Mucosa of rectum (tissue), 2 donors: ENCODE data around the gene PLA2G4E.

Experiments
- H3K27ac ChIP-seq, 2 donors: one replicate each; pipeline ENCODE4 v1.7.0; 2013; ENCODE audit warnings: inconsistent platforms in 2 of 2, low read depth in 2 of 2, low read length in 2 of 2
- H3K27me3 ChIP-seq, 2 donors: one replicate each; pipeline ENCODE4 v1.7.0; 2013; ENCODE audit warnings: low read length in 2 of 2; ENCODE audit not compliant: control insufficient read depth in 2 of 2, insufficient read depth in 2 of 2
- H3K36me3 ChIP-seq, 2 donors: one replicate each; pipeline ENCODE4 v1.7.0; 2013; ENCODE audit warnings: low read length in 2 of 2; ENCODE audit not compliant: control insufficient read depth in 2 of 2, insufficient read depth in 2 of 2
- H3K4me1 ChIP-seq, 2 donors: one replicate each; pipeline ENCODE4 v1.7.0; 2013; ENCODE audit warnings: low read length in 2 of 2, mild to moderate bottlenecking in 1 of 2; ENCODE audit not compliant: control insufficient read depth in 2 of 2, insufficient read depth in 2 of 2
- H3K4me3 ChIP-seq, 2 donors: one replicate each; pipeline ENCODE4 v1.7.0; 2013; ENCODE audit warnings: low read length in 2 of 2
- H3K9ac ChIP-seq, 2 donors: one replicate each; pipeline ENCODE4 v1.7.0; 2013; ENCODE audit warnings: low read length in 2 of 2, low read depth in 1 of 2, mild to moderate bottlenecking in 1 of 2
- H3K9me3 ChIP-seq, 2 donors: one replicate each; pipeline ENCODE4 v1.7.0; 2013; ENCODE audit warnings: low read length in 2 of 2; ENCODE audit not compliant: control insufficient read depth in 2 of 2
- donor health status: healthy.
- donor health status: Normal muscosa, but diverticular disease.

PLA2G4E gene

DNA sequence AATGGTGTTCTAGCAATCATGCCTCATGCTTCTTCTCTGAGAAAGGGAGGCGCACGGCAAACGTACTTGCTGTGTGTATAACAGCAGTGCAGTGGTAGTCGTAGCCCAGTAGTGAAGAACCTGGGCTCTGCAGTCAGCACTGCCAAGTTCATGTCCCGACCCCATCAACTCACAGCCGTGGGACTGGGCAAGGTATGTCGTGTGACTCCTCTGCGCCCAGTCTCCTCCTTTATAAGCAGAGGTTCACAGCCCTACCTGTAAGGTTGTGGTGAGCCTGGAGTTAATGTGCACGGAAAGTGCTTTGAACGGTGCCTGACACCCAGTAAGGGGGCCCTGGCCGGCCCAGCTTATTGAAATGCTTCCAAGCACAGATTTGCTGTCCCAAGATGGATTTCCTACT lies 75.1 kb downstream of the PLA2G4E start:
- no peak overlapping the region for H3K27ac ChIP-seq
- no peaks in the 10 kb centered on the region for H3K27me3 ChIP-seq
- no peak overlapping the region for H3K9ac ChIP-seq
- peaks cover 0 to 2% of the 10 kb centered on the region in 2 donors for H3K4me1 ChIP-seq
- no peak overlapping the region for H3K4me3 ChIP-seq
- no peaks in the 10 kb centered on the region for H3K9me3 ChIP-seq
- H3K36me3 ChIP-seq: peaks cover 14 to 30% of the 10 kb centered on the region in 2 donors

DNA sequence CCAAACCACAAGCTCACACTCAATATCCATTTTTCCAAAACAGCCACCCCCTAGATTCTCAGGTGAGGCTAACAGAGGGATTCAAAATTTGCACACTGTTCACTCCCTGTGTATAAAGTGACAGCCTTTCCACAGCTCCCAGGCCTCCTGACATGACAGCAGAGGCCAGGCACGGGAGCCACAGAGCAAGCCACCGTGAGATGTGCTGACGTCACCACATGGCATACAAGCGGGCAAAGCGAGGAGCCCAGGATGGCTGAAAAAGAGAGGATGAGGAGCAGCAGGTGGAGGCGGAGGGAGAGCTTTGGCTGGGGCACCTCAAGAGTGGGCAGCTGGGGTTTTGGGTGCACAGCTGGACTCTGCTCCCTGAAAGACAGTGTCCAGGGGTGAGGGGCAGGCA lies 75.6 kb downstream of the PLA2G4E start:
- peaks cover 15 to 29% of the 10 kb centered on the region in 2 donors for H3K36me3 ChIP-seq
- no peak overlapping the region for H3K9ac ChIP-seq
- H3K9me3 ChIP-seq: no peaks in the 10 kb centered on the region
- H3K4me3 ChIP-seq: no peak overlapping the region
- no peaks in the 10 kb centered on the region for H3K27me3 ChIP-seq
- no peaks in the 10 kb centered on the region for H3K4me1 ChIP-seq
- H3K27ac ChIP-seq: no peak overlapping the region

DNA sequence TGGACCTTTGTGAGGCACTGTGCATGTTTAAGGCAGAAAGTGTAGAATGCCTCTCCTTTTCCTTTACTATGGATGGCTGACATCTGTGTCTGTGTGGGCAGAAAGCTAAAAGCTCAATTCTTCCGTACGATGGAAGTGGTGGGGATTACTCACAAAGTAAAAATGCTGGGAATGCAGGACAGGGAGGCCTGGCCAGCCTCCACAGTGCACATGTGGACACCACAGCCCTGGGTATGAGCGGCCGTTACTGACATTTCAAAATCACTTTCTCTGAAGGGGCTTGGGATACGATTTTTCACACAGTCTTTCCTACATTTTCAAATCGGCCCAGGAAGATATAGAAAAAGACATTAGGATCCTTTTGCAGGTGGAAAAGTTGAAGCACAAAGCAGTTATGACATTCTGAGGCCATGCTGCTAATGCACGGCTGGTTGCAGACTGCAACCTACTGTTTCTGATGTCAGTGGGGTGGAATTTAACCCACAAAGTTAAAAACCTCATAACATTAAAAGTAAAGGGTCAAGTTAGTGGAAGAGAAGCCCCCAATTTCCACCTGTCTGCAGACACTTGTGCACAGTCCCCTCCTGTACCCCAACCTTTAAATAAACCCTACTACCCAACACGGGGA lies 76.4 kb downstream of the PLA2G4E start:
- H3K27me3 ChIP-seq: no peaks in the 10 kb centered on the region
- H3K36me3 ChIP-seq: peaks cover 20 to 24% of the 10 kb centered on the region in 2 donors
- H3K9me3 ChIP-seq: no peaks in the 10 kb centered on the region
- no peak overlapping the region for H3K9ac ChIP-seq
- H3K4me3 ChIP-seq: no peak overlapping the region
- no peak overlapping the region for H3K27ac ChIP-seq
- no peaks in the 10 kb centered on the region for H3K4me1 ChIP-seq

DNA sequence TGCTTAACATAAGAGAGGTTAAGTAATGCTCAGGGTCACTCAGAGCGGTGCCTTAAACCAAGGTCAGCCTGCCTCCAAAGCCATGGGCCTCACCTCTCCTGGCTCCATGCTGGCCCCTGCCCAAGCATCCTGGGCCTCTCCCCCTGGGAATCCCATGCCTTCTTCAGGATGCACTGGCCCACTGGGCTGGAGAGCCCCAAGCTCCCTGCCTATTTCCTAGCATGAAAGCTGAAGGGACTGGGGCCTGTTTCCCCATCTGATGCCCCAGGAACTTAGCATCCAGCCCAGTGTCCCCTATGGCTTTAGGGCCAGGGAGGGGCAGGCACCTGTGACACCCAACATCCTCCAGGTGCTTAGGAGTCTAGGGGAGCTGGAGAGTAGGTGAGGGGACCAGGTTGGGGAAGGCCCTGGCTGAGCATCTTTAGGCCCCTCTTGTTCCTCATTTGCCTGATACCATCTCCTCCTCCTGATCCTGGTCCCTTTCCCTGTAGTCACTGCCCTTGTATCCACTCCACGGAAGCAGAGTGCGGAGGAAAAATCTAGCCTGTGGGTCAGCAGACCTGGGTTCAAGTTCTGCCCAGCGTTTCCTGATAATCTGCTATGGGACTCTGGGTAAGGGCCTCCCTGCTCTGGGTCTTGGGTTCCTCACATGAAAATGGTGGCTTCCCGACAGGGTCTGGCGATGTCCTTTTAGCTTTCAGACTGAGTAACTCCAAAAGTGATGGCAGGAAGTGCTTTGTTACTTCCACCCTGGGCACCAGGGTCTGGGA lies 77.1 kb downstream of the PLA2G4E start:
- H3K9me3 ChIP-seq: no peaks in the 10 kb centered on the region
- no peak overlapping the region for H3K4me3 ChIP-seq
- no peak overlapping the region for H3K27ac ChIP-seq
- peaks cover 20 to 26% of the 10 kb centered on the region in 2 donors for H3K36me3 ChIP-seq
- H3K4me1 ChIP-seq: no peaks in the 10 kb centered on the region
- no peak overlapping the region for H3K9ac ChIP-seq
- no peaks in the 10 kb centered on the region for H3K27me3 ChIP-seq

DNA sequence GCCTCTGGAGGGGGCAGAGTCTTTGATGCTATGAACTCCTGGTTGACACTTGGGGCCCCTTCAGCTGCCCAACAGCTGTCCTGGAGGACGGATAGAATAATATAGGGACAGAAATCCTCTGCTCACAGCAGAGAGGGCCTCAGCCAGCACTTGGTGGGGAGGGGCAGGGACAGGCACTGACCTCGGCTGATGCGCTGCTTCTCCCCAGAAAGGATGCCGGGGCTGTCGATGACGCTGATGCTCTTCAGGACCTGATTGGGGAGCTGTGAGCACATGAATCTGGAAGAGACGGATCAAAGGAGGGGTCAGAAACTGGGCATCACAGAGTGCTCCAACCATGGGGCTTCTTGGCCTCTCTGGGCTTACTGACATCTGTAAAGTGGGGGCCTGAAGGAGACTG lies 78.0 kb downstream of the PLA2G4E start:
- no peaks in the 10 kb centered on the region for H3K9me3 ChIP-seq
- no peak overlapping the region for H3K4me3 ChIP-seq
- no peaks in the 10 kb centered on the region for H3K27me3 ChIP-seq
- peaks cover 20 to 27% of the 10 kb centered on the region in 2 donors for H3K36me3 ChIP-seq
- H3K4me1 ChIP-seq: no peaks in the 10 kb centered on the region
- H3K27ac ChIP-seq: no peak overlapping the region
- no peak overlapping the region for H3K9ac ChIP-seq

DNA sequence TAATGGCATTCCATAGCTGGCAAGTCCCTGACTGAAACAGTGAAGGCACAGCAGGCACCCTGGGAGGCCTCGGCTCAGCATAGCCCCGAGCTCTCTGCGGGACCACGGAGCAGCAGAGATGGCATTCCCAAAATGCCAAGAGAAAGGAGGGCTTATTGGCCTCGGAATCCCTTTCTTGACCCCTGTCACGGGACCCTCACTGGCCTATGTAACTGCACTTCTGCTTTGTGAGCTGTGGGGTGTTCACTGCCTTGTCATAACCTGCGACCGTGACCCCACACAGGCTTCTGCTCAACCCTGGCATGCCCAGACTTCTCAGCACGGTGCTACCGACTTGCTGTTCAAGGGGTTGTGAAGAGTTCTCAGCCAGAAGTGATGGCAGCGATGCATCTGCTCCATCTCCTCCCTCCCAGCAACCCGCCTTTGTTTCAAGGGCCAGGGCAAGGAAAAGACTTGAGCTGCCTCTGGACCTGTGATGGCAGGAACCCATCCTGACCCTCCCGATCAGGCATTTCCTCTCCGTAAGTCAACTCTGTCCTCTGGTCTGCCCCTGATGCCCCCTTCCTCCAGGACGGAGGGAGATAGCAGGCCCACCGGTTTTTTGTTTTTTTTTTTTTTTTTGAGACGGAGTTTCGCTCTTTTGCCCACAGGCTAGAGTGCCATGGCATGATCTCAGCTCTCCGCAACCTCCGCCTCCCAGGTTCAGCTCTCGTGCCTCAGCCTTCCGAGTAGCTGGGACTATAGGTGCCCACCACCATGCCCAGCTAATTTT lies 79.0 kb downstream of the PLA2G4E start:
- Histone ChIP-seq H3K27ac (no peak overlapping the region), H3K9me3 (no peaks in the 10 kb centered on the region), H3K4me1 (peaks cover 0 to 5% of the 10 kb centered on the region in 2 donors), H3K9ac (no peak overlapping the region), H3K27me3 (no peaks in the 10 kb centered on the region), H3K4me3 (no peak overlapping the region), H3K36me3 (peaks cover 20 to 23% of the 10 kb centered on the region in 2 donors)

DNA sequence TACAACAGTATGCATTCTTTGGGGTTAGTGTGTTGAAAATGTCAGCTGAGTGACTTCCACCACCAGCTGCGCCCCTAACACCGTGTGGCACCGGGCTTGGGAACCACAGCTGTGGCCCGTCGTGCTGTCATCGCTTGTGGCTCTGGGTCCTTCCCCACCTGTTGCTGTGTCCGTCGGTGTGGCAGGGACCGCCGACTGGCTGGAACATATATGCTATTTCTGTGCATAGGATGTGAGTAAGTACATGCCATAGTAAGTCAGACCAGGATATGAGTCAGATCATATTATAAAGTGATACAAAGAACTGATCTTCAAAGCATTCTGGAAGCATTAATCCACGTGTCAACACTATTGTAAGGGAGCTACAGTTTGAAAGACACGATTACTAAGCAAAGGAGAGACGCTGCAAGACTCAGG lies 80.4 kb downstream of the PLA2G4E start:
- Histone ChIP-seq H3K27ac (no peak overlapping the region), H3K9ac (no peak overlapping the region), H3K9me3 (no peaks in the 10 kb centered on the region), H3K36me3 (peaks cover 20 to 22% of the 10 kb centered on the region in 2 donors), H3K27me3 (no peaks in the 10 kb centered on the region), H3K4me1 (peaks cover 0 to 11% of the 10 kb centered on the region in 2 donors), H3K4me3 (no peak overlapping the region)

DNA sequence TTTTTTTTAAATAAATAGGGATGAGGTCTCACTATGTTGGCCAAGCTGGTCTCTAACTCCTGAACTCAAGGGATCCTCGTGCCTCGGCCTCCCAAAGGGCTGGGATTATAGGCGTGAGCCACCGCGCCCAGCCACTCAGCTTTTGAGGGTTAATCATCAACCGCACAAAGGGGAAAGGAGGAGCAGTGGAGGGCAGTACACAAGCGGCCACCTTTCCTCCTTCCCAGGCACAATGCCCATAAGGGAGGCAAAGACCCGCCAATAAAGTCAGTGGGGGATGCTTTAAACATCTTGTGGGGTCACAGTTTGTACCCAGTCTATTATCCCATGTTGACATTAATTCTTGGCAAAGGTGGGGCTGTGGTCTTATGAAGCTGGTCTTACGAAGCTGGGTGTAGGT lies 80.9 kb downstream of the PLA2G4E start:
- Histone ChIP-seq H3K27me3 (no peaks in the 10 kb centered on the region), H3K36me3 (peaks cover 20 to 22% of the 10 kb centered on the region in 2 donors), H3K9ac (no peak overlapping the region), H3K4me1 (peaks cover 0 to 15% of the 10 kb centered on the region in 2 donors), H3K4me3 (no peak overlapping the region), H3K9me3 (no peaks in the 10 kb centered on the region), H3K27ac (no peak overlapping the region)

DNA sequence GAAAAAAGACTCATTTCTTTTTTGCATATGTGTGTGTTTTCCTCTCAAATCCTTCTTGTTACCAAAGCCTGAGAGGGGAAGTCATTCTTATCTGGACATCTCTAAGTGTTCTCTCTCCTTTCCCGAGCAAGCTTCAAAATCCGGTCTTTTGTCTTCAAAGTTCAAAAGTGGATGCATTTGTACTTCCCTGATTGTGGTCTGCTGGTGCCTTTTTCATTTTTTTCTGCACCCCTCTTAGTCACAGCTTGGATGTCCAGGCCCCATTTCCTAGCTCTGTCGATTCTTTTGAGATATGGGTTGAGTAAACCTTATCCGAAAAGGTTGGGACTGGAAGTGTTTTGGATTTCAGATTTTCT lies 83.3 kb downstream of the PLA2G4E start:
- no peaks in the 10 kb centered on the region for H3K9me3 ChIP-seq
- H3K27me3 ChIP-seq: no peaks in the 10 kb centered on the region
- peak overlapping the region; percentile 53 to 66 for H3K27ac ChIP-seq
- H3K9ac ChIP-seq: no peak overlapping the region
- no peak overlapping the region for H3K4me3 ChIP-seq
- H3K36me3 ChIP-seq: peaks cover 16 to 18% of the 10 kb centered on the region in 2 donors
- peaks cover 16 to 30% of the 10 kb centered on the region in 2 donors for H3K4me1 ChIP-seq
